Measurements from ENCODE around the gene CAPN13.

Gene CAPN13

GRCh38 chr2:30786923-30787685 is 20.1 kb downstream of the CAPN13 start:
- TF ChIP-seq CTCF (IDR thresholded peaks at IDR 0.05; ENCODE audit: low read length) (no peak), EZH2 (IDR thresholded peaks at IDR 0.05; ENCODE audit: borderline replicate concordance, low read length) (no peak)
- Histone ChIP-seq H2AFZ (ENCODE audit: low read length) (no peak overlapping the region), H3K27me3 (ENCODE audit: insufficient read depth, low read length) (no peaks in the 10 kb centered on the region), H3K27ac (ENCODE audit: low read depth, low read length, poor library complexity, severe bottlenecking) (no peak overlapping the region), H3K4me1 (ENCODE audit: insufficient read depth, low read length, severe bottlenecking) (no peaks in the 10 kb centered on the region), H3K36me3 (ENCODE audit: insufficient read depth, low read length) (no peaks in the 10 kb centered on the region), H3K4me3 (ENCODE audit: low read depth, low read length, poor library complexity, severe bottlenecking) (no peak overlapping the region), H3K9me3 (ENCODE audit: low read length) (no peaks in the 10 kb centered on the region), H4K20me1 (ENCODE audit: insufficient read depth, low read length) (no peaks in the 10 kb centered on the region), H3K9ac (ENCODE audit: low read length) (no peak overlapping the region), H3F3A (ENCODE audit: insufficient read depth, low read length) (no peaks in the 10 kb centered on the region), H3K79me2 (ENCODE audit: insufficient read depth, low read length) (no peaks in the 10 kb centered on the region), H3K4me2 (ENCODE audit: low read length) (no peak overlapping the region), H3K9me2 (ENCODE audit: low read depth, low read length) (no peaks in the 10 kb centered on the region)

- no peaks in the 10 kb centered on the region for H3K9me3 ChIP-seq (ENCODE audit: low read length)
- no peaks in the 10 kb centered on the region for H3K36me3 ChIP-seq (ENCODE audit: insufficient read depth, low read length)
- no peaks in the 10 kb centered on the region for H3K4me1 ChIP-seq (ENCODE audit: insufficient read depth, low read length, severe bottlenecking)
- H4K20me1 ChIP-seq (ENCODE audit: insufficient read depth, low read length) = no peaks in the 10 kb centered on the region
- no peaks in the 10 kb centered on the region for H3F3A ChIP-seq (ENCODE audit: insufficient read depth, low read length)
- no peak overlapping the region for H3K27ac ChIP-seq (ENCODE audit: low read depth, low read length, poor library complexity, severe bottlenecking)
- no peaks in the 10 kb centered on the region for H3K27me3 ChIP-seq (ENCODE audit: insufficient read depth, low read length)
- no peak overlapping the region for H3K9ac ChIP-seq (ENCODE audit: low read length)
- H3K9me2 ChIP-seq (ENCODE audit: low read depth, low read length) = no peaks in the 10 kb centered on the region
- TF ChIP-seq CTCF (IDR thresholded peaks at IDR 0.05; ENCODE audit: low read length) (no peak), EZH2 (IDR thresholded peaks at IDR 0.05; ENCODE audit: borderline replicate concordance, low read length) (no peak)
- no peaks in the 10 kb centered on the region for H3K79me2 ChIP-seq (ENCODE audit: insufficient read depth, low read length)
- H3K4me2 ChIP-seq (ENCODE audit: low read length) = no peak overlapping the region
- H2AFZ ChIP-seq (ENCODE audit: low read length) = no peak overlapping the region
- H3K4me3 ChIP-seq (ENCODE audit: low read depth, low read length, poor library complexity, severe bottlenecking) = no peak overlapping the region
These were observed 22.6 kb downstream of the CAPN13 start for GRCh38 chr2:30784682-30785081.

GRCh38 chr2:30781961-30782533 is 25.2 kb downstream of the CAPN13 start:
- Histone ChIP-seq H3K79me2 (ENCODE audit: insufficient read depth, low read length) (no peaks in the 10 kb centered on the region), H3K27ac (ENCODE audit: low read depth, low read length, poor library complexity, severe bottlenecking) (no peak overlapping the region), H3K9ac (ENCODE audit: low read length) (no peak overlapping the region), H2AFZ (ENCODE audit: low read length) (no peak overlapping the region), H3K4me3 (ENCODE audit: low read depth, low read length, poor library complexity, severe bottlenecking) (no peak overlapping the region), H3K27me3 (ENCODE audit: insufficient read depth, low read length) (no peaks in the 10 kb centered on the region), H3K9me3 (ENCODE audit: low read length) (no peaks in the 10 kb centered on the region), H3K4me1 (ENCODE audit: insufficient read depth, low read length, severe bottlenecking) (no peaks in the 10 kb centered on the region), H3K4me2 (ENCODE audit: low read length) (no peak overlapping the region), H4K20me1 (ENCODE audit: insufficient read depth, low read length) (no peaks in the 10 kb centered on the region), H3K9me2 (ENCODE audit: low read depth, low read length) (no peaks in the 10 kb centered on the region), H3F3A (ENCODE audit: insufficient read depth, low read length) (no peaks in the 10 kb centered on the region), H3K36me3 (ENCODE audit: insufficient read depth, low read length) (no peaks in the 10 kb centered on the region)
- no peak for TF ChIP-seq CTCF (IDR thresholded peaks at IDR 0.05; ENCODE audit: low read length)
- no peak for TF ChIP-seq EZH2 (IDR thresholded peaks at IDR 0.05; ENCODE audit: borderline replicate concordance, low read length)
